Ishikawa (cell line): ENCODE measurements around the gene GLRX5.

Experiments used
- CEBPB ChIP-seq: IDR thresholded peaks from 2 replicates; pipeline ENCODE4 v1.6.1; 2012
- CREB1 ChIP-seq: IDR thresholded peaks from 2 replicates; pipeline ENCODE4 v1.6.1; 2012; ENCODE audit warnings: low read depth
- EGR1 ChIP-seq: IDR thresholded peaks from 2 replicates; pipeline ENCODE4 v1.6.1; 2012
- EP300 ChIP-seq: IDR thresholded peaks from 2 replicates; pipeline ENCODE4 v1.6.1; 2012; ENCODE audit warnings: borderline replicate concordance
- FOXM1 ChIP-seq: IDR thresholded peaks from 2 replicates; pipeline ENCODE4 v1.6.1; 2012; ENCODE audit warnings: low read depth, borderline replicate concordance
- MAX ChIP-seq: IDR thresholded peaks from 2 replicates; pipeline ENCODE4 v1.6.1; 2012
- RAD21 ChIP-seq: IDR thresholded peaks from 2 replicates; pipeline ENCODE4 v1.6.1; 2012; ENCODE audit warnings: low read depth
- TAF1 ChIP-seq: IDR thresholded peaks from 2 replicates; pipeline ENCODE4 v1.6.1; 2012; ENCODE audit warnings: low read depth, mild to moderate bottlenecking
- TCF12 ChIP-seq: IDR thresholded peaks from 2 replicates; pipeline ENCODE4 v1.6.1; 2012; ENCODE audit warnings: low read depth
- TEAD4 ChIP-seq: IDR thresholded peaks from 2 replicates; pipeline ENCODE4 v1.6.1; 2012
- YY1 ChIP-seq: IDR thresholded peaks from 2 replicates; pipeline ENCODE4 v1.6.1; 2012; ENCODE audit warnings: low read depth

GRCh38 chr14:95495538-95496025 lies 39.3 kb upstream of the GLRX5 start:
- no peak for TF ChIP-seq MAX
- no peak for TF ChIP-seq EGR1
- no peak for TF ChIP-seq YY1
- TF ChIP-seq FOXM1, result no peak
- no peak for TF ChIP-seq CEBPB
- TF ChIP-seq RAD21, result no peak
- no peak for TF ChIP-seq TCF12
- TF ChIP-seq TAF1, result no peak
- TF ChIP-seq TEAD4, result no peak
- no peak for TF ChIP-seq CREB1
- no peak for TF ChIP-seq EP300
